GM19397 (cell line): ENCODE measurements around the gene ZNF618.

ENCODE experiments used
- ATAC-seq: cut with Tn5 transposase; IDR thresholded peaks from one replicate; pipeline ENCODE4 v1.9.1; 2021; ENCODE audit warnings: mild to moderate bottlenecking, moderate library complexity; ENCODE audit not compliant: unreplicated experiment

Gene ZNF618

DNA sequence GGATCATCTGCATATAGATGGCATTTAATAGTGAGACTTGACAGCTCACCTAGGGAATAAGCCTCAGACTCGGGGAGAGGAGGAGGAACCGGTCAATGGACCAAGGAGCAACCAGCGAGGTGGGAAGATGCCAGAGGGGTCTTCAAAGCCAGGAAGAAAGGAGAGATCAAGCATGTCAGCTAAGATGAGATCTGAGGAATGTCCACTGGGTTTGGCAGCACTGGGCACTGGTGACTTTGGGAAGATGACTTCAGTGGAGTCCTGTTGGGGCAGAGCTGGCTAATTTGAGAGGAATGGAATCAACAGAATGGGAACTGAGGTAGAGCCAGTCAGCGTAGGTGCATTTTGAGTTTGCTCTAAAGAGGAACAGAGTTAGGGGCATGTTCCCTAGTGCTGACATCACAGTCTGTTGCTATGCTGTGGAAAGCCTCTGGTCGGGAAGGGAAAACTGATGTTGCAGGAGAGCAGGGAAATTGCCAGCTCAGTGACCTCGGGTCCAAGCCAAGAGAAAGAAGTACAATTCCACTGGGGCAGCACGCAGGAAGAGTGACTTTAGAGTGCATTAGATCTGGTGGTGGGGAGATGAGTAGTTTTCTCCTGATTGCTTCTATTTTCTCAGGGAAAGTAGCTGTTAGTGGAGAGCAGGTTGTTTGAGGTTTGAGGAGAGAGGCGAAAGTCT is 56.9 kb downstream of the ZNF618 start:
- no peak for ATAC-seq

DNA sequence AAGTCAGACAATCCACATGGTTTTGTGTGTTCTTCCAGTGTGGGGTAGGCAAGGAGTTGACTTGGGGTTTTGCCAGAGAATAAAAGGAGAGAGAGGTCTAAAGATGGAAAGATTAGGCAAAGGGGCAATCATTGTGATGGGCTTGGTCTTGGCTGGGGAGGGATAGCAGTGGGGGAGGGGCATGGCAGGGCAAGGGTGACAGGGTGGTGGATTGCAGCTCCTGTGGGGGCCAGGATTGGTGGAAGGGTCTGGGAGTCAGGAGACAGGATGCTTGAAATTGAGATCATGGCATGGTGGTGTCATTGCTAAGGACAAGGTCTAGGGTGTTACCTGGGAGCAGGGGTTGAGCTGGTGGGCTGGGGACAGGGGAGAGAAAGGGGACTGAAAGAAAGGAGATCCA is 57.6 kb downstream of the ZNF618 start:
- no peak for ATAC-seq

DNA sequence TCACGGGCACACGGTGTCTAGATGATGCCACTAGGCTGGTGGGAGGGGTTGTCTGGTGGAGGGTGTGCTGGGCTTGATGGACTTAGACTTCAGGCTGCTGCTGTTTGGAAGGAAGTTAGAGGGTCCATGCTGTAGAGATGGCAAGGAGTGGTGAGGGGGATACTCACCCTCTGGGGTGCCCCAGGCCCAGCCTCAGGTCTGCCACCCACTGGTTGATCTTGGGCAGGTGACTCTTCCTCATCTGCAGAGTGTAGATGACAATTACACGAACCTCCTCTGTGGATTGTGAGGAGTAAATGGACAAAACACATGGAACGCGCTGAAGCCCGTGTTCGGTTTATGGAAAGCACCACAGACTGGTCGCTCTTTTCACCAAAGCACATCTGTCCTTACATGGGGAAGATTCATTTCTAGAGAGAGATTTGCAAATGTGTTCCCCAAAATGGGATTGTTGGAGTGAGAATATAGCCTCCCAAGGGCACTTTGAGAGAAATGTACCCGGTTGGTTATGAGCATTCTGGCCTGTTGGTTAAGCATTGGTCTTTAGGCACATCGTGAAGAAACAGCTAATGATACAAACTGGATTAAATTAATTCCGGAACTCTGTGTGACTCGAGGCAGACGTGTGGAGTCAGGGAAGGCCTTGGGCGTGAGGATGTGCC is 58.2 kb downstream of the ZNF618 start:
- no peak for ATAC-seq

DNA sequence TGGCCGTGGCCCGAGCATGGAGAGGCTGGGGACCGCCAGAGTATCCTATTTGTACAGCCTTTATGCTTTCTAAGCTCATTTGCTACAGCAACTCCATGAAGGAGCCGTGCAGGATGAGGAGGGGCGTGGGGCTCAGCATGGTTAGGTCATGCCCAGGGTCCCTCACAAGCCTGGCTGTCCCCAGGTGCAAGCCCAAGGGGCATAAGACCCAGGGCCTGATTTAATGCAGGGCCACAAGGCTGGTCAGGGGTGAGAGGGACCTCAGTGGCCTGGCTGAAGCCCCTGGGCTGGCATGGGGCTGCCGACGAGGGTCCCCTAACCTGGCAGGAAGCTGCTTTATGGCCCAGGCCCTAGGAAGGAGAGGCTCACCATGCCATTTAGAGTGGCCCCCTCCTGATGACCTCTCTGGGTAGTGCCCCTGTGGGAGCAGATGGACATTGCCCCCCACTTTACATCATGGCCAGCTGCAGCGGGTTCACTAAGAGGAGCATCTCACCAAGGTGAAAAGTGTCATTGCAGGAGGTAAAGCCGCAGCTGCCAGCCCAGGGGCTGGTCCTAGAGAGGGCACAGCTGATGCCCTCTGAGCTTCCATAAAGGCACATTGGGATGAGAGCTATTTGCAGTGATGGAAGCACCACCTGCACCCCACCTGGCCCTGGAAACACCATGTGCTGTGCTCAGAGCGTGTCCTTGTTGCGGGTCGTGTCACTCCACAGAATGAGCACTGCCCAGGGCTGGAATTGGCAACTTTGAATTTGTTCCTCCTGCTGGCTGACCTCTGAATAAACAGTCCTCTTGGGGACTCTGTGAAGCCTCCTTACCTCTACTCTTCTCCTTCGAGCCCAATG is 58.9 kb downstream of the ZNF618 start:
- ATAC-seq, result no peak

DNA sequence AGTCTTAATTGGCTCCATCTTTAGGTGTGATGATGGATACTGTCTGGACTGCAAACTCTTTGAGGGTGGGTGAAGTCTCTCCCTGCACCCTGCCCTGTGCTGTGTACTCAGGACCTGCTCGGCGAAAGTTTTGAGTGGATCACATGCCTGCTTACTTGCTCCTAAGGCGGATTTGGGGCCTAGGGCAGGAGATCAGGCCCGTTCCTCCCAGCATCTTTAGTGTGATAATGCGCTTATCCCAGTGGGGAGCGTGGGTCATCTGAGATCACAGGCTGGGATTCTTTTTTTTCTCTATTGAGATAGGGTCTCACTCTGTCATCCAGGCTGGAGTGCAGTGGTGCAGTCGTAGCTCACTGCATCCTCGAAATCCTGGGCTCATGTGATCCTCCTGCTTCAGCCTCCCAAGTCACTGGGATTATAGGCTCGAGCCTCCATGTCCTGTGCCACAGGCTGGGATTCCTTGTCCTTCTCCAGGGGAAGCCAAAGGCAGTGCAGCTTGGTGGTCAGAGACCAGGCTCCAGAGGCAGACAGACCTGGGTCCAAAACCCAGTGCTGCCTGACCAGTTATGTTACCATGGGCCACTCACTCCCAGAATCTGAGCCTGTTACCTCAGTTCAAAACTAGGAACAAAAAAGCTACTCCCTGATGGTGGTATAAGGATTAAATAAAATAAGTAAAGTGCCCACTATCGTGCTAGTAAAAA is 59.7 kb downstream of the ZNF618 start:
- no peak for ATAC-seq

DNA sequence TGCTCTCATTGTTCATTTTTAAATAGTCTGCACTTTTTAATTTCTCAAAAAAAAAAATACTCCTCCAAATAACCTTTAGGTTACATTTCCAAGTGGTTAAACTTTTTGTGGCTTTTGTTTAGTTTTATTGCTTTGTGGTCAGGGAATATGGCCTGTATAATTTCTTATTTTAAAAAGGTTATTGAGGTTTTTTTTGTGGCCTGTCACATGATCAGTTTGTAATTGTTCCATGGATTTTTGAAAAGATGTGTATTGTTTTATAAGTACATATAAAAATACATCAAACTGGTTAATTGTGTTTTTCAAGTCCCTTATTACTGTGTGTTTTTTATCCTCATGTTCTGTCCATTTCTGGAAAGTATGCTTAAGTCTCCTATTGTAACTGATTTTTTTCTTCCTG is 64.0 kb downstream of the ZNF618 start:
- no peak for ATAC-seq

DNA sequence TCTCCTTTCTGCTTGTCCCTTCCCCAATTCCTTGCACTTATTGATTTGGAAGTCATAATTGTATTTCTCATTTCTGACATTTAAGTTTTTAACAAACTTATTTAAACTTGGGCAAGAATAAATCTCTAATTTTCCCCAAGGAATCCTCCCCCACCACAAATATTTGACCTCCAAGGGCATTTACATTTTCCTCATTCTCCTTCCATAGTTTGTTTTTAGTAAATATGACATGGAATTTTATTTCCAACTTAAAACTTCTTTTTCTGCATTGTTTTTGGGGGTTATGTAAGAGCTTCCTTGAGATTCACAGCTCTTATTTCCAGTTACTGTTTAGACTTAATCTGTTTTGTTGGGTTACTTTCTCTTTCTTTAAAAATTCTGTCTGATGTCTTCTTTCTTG is 64.9 kb downstream of the ZNF618 start:
- no peak for ATAC-seq

DNA sequence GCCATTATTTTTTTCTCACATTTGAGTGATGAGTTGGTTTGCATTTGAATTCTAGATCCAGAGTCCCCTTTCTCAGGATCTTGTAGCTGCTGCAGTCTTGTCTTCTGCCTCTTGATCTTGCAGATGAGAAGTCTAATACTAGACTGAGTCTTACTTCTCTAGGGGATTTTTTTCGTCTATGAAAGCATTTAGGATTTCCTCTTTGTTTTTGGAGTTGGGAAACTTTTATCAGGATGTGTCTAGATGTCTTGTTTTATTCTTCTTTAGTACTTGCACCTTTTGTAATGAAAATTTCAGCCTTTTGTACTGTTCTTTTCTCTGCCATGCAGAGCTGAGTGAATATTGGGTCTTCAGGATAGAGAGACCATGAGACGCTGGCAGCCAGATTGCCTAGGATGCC is 65.4 kb downstream of the ZNF618 start:
- ATAC-seq, result no peak

DNA sequence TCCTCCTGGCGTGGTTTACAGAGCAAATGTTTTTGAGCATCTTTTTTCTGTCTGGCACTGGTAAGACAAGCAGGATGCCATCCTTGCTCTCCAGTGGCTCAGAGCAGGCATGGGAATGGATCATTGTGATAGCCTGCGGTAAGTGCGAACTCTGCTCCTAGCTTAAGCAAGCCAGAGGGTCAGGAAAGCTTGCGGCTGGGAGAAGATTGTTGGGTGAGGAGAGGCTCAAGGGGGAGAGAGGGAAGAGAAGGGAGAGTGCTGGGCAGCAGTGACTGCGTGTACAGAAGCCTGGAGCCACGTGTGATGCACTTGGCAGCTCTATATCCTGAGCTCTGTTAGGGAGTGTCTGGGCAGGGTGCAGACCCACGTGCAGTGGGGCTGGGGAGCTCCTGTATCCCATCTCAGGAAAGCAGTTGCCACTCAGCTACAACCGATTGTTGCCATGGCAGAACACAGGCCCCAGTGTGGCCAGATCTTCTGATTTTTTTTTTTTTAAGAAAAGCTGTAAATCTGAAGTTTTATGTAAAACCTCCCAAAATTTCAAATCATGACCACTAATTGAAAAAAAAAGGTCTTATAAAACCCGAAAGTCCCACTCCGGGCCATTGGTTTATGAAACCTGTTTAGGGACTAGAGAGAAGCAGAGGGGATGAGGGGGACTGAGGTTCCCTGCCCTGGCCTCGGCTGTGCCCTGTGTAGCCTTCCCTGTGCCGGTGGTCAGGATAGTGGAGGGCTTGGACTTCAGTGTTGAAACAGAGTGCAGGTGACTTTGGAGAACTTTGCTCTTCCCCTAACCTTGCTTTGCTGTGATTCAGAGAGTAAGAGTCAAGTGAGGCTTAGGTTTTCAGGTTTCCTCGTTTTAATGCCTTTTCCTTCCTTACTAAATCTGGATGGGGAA is 67.3 kb downstream of the ZNF618 start:
- ATAC-seq, result no peak

DNA sequence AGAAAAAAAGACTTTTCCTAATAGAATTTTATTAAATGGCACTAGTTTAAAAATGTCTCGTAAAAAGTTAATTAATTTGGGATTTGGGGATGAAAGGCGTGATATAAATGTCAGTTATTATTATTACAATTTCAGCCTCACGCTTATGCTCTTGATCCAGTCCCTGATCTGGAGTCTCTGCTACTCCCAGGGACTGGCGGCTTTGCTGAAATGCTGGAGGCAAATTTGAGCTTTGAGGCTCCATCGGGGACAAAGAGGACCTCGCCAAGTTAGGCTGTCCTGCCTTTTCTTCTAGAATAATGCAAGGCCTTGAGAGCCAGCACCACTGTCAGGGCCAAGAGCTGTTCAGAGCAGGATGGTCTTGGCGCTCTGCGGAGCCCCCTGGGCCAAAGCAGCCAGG is 69.7 kb downstream of the ZNF618 start:
- ATAC-seq, result no peak

DNA sequence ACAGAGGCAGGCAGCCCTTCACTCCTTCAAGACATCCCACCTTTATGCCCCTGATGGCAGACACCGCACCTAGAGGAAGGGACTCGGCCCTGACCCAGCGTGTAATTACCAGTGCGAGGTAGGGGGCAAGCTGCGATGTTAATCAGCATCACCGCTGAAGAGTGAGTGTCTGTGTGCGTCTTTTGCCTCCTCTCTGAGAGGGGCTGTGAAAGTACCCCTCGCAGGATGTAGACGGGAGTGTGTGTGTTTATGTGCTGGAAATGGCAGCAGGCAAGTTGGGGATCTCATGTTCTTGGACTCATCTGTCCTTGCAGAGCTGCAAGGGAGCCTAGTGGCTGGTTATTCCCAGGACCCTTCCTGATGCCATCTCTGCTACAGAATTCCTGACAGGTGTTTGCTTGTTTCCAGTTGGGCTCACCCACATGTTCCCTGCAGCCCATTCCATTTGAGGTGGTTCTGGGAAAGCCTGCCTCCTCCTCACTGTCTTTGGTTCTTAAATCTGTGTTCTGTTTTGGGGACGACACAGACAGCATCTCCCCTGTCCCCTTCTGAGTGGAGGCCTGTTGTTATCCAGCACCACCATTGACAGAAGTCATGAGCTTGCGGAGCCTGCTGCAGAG is 70.5 kb downstream of the ZNF618 start:
- no peak for ATAC-seq

DNA sequence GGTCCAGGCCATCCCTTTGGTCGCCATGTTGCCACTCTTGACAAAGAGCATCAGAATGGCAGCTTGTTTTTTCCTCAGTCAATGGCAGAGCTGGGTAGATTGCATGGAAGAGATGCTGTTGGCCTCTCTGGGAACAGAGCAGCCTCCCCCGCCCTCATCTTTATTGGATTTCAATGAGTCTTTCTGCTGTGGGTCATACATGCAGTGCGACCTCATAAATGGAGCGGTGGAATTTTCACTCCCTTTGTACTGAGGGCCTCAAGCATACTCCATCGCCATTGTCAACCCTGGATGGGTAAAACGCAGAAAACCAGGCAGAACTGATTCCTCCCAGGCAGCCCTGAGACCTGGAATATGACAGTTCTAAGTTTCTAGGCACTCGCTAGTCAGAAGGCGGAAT is 71.8 kb downstream of the ZNF618 start:
- ATAC-seq, result no peak

DNA sequence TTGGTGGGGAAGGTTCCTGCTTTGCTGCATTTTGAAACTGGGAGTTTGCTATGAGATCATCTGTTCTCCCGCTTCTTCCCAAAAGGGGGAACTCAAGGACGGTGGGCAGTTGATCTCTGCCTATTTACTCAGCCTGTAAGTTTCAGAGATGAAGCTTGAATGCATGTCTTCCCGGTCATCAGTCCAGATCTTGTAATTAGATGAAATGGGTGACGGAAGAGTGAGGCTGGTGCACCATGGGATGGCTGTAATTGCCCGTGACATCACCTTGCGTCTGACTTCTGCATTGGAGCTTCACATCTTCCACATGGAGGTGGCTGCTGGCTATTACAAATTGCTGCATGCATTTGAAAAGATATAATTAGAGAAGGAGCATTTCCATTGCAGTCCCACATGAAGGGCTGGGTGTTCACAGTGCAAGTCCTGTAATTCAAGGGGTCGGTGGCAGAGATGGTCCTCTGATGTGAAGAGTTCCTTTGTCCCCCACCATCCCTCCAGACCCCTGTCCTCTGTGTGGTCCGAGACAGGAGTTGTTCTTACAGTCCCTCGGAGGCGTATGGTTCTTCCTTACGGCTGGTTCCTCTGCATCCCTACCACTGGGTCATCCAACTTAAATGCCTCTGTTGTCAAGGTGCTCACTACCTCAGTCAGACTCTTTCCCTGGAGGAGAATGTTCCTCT is 72.9 kb downstream of the ZNF618 start:
- ATAC-seq, result no peak

DNA sequence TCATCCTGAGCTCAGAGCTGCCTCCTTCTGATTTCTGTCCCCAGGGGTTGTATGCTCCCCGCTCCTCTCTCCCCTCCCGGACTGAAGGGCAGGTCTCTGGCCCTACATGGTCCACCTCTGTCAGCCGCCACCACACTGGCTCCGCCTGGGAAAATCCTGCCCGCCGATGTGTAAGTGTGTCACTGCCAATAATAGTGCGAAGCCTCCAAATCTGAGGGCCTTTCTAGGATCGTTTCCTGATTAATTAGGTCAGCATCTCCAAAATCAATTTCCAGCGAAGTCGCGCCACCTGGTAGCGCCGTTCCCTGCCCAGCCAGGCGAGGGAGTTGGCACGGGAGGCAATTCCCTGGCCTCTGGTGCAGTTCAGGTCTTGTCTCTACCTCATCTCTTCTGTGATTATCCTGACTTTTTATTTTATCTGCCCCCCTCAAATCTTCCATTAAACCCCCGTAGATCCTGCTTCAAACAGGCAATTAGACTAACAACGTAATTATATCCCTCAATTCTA is 73.5 kb downstream of the ZNF618 start:
- ATAC-seq, result no peak

DNA sequence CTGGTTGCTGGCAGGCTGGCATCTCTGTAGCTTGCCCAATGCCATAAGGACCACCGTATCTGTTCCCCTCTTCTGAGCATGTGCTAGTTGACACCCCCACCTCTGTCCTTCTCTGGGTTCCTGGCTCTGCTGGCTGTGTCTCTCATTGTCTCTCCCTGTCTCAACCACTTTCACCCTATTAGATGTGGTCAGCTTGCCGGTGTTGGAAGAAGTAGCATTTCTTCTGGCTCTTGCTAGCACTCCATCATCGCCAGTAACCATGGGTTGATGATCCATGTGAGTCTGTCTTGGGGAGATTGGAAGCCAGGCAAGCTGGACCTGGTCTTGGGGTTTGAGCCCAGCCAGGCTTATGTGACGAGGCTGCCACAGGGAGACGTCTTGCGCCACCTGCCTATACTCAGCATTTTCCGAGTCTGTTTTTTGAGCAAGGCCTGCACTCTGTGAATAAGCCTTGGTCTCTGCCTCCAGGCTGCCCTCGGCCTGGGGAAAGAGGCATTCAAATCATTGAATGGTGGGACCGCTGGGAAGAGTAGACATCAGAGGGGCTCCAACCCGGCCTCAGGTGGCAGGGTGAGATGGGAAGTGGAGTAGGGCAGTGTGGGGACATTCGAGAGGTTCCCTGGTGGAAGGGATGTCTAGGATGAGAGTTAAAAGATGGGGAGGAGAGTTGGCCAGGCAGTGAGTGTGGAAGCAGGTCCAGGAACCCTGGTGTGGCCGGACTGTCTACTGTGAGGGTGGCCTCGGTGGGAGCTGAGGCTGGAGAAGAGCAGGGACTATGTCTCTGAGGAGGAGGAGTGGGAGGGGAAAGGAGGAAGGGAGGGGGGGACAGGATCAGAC is 74.3 kb downstream of the ZNF618 start:
- ATAC-seq, result no peak

DNA sequence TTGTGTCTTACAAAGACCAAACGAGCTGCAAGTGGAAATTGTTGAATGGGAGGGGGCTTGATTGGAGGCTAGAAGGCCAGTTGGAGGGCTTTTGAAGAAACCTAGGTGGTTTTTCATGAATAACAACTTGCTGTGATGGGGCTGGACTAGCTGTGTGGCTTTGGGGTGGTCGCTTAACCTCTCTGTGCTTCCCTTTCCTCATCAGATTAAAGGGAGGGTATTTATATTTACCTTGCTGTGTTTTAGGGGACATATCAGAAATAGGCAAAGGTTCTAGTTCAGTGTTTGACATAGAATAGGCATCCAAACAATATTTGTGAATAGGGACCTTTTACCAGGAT is 74.9 kb downstream of the ZNF618 start:
- no peak for ATAC-seq

DNA sequence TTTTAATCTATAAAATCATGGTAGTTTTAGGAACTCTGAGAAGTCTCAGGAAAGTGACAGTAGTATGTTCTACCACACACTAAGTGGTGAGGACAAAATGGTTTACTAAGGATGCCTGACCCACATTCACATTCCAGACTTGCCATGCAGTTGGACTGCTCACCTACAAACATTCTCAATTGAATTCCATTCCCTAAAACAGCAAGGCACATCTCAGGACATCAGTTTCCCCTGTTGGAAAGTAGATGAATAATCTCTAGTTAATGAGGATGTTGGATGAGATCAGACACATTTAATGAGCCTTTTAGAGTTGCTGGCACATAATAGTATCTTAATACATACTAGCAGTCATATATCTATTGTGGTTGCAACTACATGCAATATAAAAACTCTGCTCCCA is 76.6 kb downstream of the ZNF618 start:
- no peak for ATAC-seq

DNA sequence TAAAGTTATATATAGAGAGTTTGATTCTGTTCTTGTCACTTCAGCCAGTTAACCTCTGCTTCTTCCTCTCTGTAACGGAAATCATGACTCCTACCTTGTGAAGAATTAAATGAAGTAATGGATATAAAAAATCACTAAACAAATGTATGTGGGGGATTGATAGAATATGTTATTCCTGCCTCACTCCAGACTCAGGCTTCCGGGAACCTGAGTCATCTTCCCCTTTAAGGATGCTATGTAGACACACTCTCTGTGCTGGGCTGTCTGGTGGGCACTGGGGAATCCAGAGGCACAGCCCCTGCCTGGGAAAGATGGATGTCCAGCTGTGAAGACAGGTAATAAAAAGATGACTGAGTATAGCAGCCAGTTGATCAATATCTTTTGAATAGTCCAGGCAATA is 77.4 kb downstream of the ZNF618 start:
- ATAC-seq, result no peak
